ENCODE results near the gene NPAS2. TPM values are rescaled to one million over a fixed set of nuclear protein-coding genes. Genes with fewer than 3 reads are reported as not detected.
A peak's percentile ranks its signal among the peaks of the same experiment; 100 is the strongest.

The NPAS2 gene
- total and polyA plus RNA-seq, 2 donors from 2014 or later = 8.4 to 44.5 TPM

GRCh38 chr2:100902817-100903405 lies 83.0 kb downstream of the NPAS2 start:
- DNase-seq (peak in 1 of 5 donors; percentile 30), FAIRE-seq (no peak)
- peaks cover 0 to 5% (median 0%) of the 10 kb centered on the region in 3 donors for H3K4me1 ChIP-seq (ENCODE audit: control insufficient read depth in 2 of 3, insufficient read depth in 2 of 3, low read depth in 1 of 3, low read length in 3 of 3)
- no peaks in the 10 kb centered on the region for H3K9me3 ChIP-seq (ENCODE audit: control insufficient read depth in 2 of 3, insufficient read depth in 1 of 3, low read length in 3 of 3)
- no peak overlapping the region for H3K9ac ChIP-seq (ENCODE audit: low read length in 3 of 3)
- H3K36me3 ChIP-seq (ENCODE audit: control insufficient read depth in 2 of 3, insufficient read depth in 3 of 3, low read length in 3 of 3) = no peaks in the 10 kb centered on the region
- H3K27me3 ChIP-seq (ENCODE audit: control insufficient read depth, insufficient read depth, low read length) = no peaks in the 10 kb centered on the region
- TF ChIP-seq, protein P1, sequence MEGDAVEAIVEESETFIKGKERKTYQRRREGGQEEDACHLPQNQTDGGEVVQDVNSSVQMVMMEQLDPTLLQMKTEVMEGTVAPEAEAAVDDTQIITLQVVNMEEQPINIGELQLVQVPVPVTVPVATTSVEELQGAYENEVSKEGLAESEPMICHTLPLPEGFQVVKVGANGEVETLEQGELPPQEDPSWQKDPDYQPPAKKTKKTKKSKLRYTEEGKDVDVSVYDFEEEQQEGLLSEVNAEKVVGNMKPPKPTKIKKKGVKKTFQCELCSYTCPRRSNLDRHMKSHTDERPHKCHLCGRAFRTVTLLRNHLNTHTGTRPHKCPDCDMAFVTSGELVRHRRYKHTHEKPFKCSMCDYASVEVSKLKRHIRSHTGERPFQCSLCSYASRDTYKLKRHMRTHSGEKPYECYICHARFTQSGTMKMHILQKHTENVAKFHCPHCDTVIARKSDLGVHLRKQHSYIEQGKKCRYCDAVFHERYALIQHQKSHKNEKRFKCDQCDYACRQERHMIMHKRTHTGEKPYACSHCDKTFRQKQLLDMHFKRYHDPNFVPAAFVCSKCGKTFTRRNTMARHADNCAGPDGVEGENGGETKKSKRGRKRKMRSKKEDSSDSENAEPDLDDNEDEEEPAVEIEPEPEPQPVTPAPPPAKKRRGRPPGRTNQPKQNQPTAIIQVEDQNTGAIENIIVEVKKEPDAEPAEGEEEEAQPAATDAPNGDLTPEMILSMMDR (IDR thresholded peaks at IDR 0.05; ENCODE audit: borderline replicate concordance, extremely low read depth, insufficient read depth) = no peak
- no peak overlapping the region for H3K4me3 ChIP-seq (ENCODE audit: low read length in 3 of 3)
- H3K27ac ChIP-seq (ENCODE audit: low read depth in 2 of 2, low read length in 2 of 2) = no peak overlapping the region
- intact Hi-C loops (cut with DNase I) = no loop called here

- Histone ChIP-seq H3K4me1 (ENCODE audit: control insufficient read depth in 2 of 3, insufficient read depth in 2 of 3, low read depth in 1 of 3, low read length in 3 of 3) (peaks cover 0 to 5% (median 0%) of the 10 kb centered on the region in 3 donors), H3K27ac (ENCODE audit: low read depth in 2 of 2, low read length in 2 of 2) (no peak overlapping the region), H3K36me3 (ENCODE audit: control insufficient read depth in 2 of 3, insufficient read depth in 3 of 3, low read length in 3 of 3) (no peaks in the 10 kb centered on the region), H3K9me3 (ENCODE audit: control insufficient read depth in 2 of 3, insufficient read depth in 1 of 3, low read length in 3 of 3) (no peaks in the 10 kb centered on the region), H3K9ac (ENCODE audit: low read length in 3 of 3) (no peak overlapping the region), H3K27me3 (ENCODE audit: control insufficient read depth, insufficient read depth, low read length) (no peaks in the 10 kb centered on the region), H3K4me3 (ENCODE audit: low read length in 3 of 3) (no peak overlapping the region)
- no peak for FAIRE-seq
- intact Hi-C loops (cut with DNase I) = no loop called here
- DNase-seq = peak in 1 of 5 donors; percentile 20
- TF ChIP-seq, protein P1 (IDR thresholded peaks at IDR 0.05; ENCODE audit: borderline replicate concordance, extremely low read depth, insufficient read depth) = no peak
Measured at GRCh38 chr2:100903534-100904258, 83.8 kb downstream of the NPAS2 start.

GRCh38 chr2:100905132-100905805 lies 85.3 kb downstream of the NPAS2 start:
- Histone ChIP-seq H3K27ac (ENCODE audit: low read depth in 2 of 2, low read length in 2 of 2) (no peak overlapping the region), H3K9me3 (ENCODE audit: control insufficient read depth in 2 of 3, insufficient read depth in 1 of 3, low read length in 3 of 3) (no peaks in the 10 kb centered on the region), H3K4me3 (ENCODE audit: low read length in 3 of 3) (no peak overlapping the region), H3K9ac (ENCODE audit: low read length in 3 of 3) (no peak overlapping the region), H3K4me1 (ENCODE audit: control insufficient read depth in 2 of 3, insufficient read depth in 2 of 3, low read depth in 1 of 3, low read length in 3 of 3) (peaks cover 0 to 5% (median 4%) of the 10 kb centered on the region in 3 donors), H3K27me3 (ENCODE audit: control insufficient read depth, insufficient read depth, low read length) (no peaks in the 10 kb centered on the region), H3K36me3 (ENCODE audit: control insufficient read depth in 2 of 3, insufficient read depth in 3 of 3, low read length in 3 of 3) (no peaks in the 10 kb centered on the region)
- intact Hi-C loops (cut with DNase I) = no loop called here
- DNase-seq (no peak), FAIRE-seq (no peak)
- TF ChIP-seq, protein P1 (IDR thresholded peaks at IDR 0.05; ENCODE audit: borderline replicate concordance, extremely low read depth, insufficient read depth) = no peak
